HuH-7.5 (cell line): Measurements from ENCODE around the gene ETNK2.
A peak's percentile ranks its signal among the peaks of the same experiment; 100 is the strongest.
"Not testable (repeated sequence)": the region's sequence is repeated elsewhere in the genome, so short reads cannot be mapped to it uniquely, and the experiment has no call there.

Experiments
- DNase-seq: peaks from one replicate; pipeline ENCODE4 v3.0.0; 2011; ENCODE audit warnings: low spot score

Gene ETNK2

DNA sequence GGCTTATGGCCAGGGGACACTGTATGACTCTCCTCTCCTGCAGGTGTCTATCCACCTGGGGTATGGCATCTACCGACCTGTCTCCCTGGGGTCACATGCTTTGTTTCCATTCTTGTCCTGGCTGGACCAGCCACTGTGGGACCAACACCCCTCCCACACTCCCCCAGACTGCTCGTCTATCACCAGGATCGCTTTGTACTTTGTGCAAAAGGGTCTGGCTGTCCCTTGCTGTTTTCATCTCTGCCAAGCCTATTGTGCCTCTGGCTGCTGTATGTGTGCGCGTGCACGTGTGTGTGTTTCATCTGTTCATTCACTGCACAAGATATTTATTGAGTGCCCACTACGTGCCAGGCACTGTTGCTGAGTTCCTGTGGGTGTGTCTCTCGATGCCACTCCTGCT lies 25.5 kb downstream of the ETNK2 start:
- DNase-seq, result no peak

DNA sequence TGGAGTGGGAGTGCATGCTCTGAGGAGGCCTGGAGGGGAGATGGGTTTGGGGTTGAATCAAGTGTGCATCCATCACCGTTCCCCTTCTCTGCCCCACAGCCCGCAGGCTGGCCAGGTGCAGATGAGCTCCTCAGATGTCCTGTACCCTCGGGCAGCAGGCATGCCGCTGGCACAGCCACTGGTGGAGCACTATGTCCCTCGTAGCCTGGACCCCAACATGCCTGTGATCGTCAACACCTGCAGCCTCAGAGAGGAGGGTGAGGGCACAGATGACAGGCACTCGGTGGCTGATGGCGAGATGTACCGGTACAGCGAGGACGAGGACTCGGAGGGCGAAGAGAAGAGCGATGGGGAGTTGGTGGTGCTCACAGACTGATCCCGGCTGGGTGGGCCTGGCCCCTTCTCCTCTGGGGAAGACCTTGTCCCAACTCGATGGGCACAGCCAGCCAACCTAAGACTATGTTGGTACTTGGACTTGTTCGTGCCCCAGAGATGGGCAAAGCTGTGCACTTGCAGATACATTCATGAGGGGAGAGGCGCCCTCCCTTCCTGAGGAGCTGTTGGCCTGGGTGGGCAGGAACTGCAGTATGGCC lies 26.0 kb downstream of the ETNK2 start:
- DNase-seq, result no peak

DNA sequence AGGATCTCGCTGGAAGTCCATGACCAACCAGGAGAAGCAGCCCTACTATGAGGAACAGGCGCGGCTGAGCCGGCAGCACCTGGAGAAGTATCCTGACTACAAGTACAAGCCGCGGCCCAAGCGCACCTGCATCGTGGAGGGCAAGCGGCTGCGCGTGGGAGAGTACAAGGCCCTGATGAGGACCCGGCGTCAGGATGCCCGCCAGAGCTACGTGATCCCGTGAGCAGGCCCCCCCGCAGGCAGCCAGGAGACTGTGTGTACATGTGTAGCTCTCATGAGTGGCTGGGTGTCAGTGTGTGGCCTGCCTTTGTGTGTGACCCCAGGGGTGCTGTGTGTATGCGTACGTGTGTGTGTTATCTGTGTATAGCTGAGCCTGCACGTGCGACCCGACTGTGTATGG lies 27.2 kb downstream of the ETNK2 start:
- no peak for DNase-seq

DNA sequence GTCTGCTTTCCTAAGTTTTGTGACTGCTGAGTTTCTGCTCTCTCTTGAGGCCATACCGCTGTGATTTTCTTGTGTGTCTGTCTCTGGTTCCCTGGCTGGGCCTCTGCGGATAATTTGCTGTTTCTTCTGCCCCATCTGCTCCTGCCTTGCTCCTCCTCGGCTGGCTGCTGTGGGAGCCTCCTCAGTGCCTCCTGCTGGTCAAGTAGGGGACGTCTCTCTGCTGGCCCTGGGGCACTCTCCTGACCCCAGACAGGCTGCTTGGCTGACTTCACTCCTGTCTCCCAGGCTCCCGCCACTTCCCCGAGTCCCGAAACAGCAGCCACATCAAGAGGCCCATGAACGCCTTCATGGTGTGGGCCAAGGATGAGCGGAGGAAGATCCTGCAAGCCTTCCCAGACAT lies 28.5 kb downstream of the ETNK2 start:
- peak; percentile 67 for DNase-seq

DNA sequence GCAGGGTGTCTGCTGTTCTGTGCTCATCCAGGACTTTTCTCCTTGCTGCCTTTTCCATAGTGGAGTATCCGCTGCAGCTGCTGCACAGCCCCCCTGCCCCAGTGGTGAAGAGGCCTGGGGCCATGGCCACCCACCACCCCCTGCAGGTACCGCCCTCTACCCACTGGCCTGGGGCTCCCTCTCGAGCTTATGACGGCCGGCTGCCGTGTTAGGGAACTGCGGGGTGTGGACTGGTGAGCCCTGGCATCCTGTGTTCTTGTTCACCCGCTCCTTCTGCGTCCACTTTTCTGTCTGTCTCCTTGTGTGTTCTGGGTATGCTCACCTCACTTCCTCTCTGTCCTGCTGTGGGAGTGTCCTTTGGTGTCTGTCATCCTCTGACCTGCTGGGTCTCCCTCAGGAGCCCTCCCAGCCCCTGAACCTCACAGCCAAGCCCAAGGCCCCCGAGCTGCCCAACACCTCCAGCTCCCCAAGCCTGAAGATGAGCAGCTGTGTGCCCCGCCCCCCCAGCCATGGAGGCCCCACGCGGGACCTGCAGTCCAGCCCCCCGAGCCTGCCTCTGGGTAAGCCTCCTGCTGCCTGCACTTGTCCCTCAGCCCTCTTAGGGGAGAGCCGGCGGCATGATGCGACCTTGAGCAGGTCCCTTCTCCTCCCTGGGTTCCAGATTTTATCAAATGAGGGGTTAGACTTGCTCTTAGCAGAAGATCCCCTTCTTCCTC lies 29.8 kb downstream of the ETNK2 start:
- DNase-seq, result no peak

DNA sequence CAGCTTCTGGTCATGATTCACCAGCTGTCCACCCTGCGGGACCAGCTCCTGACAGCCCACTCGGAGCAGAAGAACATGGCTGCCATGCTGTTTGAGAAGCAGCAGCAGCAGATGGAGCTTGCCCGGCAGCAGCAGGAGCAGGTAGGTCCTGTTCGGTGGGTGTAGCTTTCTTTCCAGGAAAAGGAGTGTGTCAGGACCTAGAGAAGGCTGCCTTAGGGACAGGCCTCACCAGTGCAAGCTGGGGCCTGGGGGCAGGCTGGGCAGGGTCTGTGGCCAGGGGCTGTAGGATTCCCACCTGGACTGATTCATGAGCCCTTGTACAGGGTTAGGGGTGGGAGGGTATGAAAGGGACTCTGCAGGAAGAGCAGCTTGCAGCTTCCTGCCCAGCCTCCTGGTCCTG lies 35.3 kb downstream of the ETNK2 start:
- DNase-seq, result no peak

DNA sequence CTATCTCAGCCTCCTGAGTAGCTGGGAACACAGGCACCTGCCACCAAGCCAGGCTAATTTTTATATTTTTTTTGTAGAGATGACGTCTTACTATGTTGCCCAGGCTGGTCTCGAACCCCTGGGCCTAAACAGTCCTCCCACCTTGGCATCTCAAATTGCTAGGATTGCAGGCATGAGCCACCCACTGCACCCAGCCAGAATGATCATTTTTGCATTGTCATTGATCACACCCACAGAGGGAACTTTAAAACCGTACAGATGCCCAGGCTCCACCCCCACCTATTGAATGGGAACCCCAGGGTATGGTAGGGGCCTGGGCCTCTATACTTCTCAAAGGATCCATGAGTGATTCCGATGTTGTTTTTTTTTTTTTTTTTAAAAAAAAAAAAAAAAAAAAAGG lies 36.7 kb downstream of the ETNK2 start:
- no peak for DNase-seq

DNA sequence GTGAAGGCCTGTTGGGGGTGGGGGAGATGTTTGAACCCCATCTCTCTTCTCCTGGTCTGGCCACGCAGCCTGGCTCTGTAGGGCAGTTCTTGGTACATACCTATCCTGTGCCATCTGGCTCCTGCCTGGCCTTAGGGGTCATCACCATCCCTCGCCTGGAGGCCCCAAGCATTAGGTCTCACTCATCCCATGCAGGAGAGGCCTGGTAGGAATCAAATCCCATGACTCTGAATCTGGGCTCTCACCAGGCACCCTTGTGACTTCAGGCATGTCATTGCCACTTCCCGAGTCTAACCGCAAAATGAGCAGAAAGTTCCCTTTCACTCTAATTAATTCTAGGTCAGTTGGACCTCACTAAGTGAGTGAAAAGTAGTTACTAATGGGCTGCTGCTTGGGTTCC lies 37.2 kb downstream of the ETNK2 start:
- no peak for DNase-seq

DNA sequence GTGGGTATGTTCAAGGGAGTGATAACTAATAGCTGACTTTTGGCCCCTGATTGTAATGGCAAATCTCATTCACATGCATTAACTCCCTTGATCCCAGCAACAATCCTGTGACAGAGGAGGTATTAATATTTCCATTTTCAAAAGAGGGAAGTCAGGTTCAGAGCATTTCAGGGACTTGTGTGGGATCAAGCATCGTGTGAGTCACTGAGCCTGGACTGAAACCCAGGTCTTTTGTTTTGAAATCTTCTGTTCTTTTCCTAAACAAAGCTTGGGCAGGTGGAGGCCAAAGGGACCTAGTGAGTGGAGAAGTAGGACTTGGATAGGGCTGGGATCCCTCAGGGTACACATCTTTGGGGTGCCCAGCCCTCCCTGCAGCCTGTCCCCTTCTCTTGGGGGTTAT lies 37.9 kb downstream of the ETNK2 start:
- no peak for DNase-seq

DNA sequence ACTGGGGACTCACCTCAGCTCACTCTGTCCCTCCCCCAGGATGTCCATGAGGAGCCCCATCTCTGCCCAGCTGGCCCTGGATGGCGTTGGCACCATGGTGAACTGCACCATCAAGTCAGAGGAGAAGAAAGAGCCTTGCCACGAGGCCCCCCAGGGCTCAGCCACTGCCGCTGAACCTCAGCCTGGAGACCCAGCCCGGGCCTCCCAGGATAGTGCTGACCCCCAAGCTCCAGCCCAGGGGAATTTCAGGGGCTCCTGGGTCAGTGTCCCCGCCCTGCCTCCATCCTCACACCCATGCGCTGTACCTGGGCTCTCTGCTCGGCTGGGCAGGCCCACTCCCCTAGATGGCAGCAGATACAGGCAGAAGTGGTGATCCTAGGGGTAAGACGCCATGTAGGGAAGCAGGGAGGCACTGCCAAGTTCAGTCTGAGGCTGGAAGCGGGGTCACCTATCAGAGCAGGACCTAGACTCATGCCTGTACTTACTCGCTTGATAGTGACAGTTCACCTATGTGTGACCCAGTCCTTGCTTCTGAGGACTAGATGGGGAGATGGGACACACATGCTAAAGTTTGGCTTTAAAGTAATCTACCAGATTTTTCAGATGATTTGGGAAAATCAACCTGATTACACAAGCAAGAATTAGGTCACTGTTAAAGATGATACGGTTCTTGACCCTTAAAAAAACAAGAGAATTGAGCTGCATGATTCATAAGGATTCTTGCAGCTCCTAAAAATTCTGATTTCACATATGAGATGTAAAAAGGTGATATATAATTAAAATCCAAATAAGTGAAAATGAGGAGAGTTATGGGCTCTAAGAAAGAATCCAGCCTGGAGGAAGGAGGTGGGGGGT lies 38.7 kb downstream of the ETNK2 start:
- DNase-seq, result no peak

DNA sequence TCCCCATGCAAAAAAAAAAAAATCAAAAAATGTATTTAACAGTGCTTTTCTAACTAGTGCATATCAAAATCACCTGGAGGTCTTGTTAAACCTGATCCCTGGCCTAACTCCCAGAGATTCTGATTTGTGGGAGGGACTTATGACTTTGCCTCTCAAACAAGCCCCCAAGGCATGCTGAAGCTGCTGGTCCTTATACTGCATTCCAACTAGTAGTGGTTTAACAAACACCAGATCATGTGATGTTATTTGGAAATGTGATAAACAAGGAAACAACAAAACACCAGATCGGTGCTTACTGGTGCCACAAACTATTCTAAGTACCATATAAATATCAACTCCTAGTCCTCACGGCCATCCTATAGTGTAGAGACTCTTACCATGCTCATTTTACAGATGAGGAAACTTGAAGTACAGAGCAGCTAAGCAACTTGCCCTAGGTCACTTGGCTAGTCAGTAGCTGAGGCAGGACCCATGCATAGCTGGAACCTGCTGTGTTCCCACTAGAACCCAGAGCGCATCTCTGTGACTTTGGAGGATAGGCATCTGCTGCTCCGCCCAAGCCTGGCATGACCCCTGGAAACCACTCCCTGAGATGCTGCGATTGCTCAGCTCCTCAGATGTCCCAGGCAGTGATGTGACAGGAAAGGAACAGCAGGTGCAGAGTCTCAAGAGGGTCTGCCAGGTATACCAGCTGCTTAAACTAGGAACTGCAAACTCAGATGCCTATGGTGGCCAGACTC lies 40.8 kb downstream of the ETNK2 start:
- DNase-seq, result no peak

DNA sequence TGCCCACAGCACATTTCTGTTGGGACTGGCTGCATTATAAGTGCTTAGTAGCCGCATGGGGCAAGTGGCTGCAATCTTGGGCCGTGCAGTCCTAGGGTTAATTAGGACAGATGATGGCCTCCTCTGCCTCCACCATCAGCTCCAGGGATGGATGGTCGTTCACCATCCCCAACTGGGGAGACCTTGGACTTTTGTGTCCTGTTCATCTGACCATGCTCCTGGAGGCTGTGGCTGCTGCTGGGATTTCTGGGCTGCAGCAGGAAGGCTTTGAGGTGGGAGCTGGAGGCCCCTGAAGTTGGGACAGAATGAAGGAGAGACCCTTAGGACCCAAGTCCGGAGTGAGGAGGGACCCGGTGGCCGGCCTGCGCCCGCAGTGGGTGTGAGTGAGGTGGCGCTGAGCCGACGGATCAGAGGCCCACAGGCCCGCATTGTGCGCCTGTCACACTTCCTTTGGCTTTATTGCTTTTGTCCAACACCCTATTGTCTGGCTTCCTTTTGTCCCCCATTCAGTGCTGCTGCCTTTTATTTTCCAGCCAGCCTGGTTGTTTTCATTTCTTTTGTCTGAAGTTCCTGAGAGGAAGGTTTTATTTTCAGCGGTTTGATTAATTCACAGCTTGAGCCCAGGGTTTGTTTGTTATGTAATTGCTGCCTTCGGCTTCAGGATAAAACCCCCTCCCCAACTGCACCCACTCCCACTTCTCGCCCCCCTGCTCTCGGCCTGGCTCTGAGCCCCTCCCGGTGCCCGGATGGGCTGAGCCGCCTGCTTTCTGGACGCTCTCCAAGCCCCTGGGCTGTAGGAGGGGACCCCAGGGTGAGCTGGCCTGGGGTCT lies 43.3 kb downstream of the ETNK2 start:
- no peak for DNase-seq

DNA sequence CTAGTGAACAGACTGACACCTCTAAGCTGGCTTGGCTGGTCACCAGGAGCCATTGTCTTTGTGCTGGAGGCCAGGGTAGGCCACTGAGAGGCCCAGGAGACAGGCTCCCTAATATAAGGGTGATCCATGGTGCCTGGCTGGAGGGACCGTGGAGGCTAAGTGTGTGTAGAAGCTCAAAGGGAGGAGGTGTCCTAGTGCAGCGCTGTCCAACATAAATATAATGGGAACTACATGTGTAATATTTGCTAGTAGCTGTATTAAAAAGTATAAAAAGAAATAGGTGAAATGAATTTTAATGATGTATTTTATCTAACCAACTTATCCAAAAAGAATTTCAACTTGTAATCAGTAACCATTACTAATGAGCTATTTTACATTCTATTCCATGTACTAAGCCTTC lies 44.0 kb downstream of the ETNK2 start:
- no peak for DNase-seq

DNA sequence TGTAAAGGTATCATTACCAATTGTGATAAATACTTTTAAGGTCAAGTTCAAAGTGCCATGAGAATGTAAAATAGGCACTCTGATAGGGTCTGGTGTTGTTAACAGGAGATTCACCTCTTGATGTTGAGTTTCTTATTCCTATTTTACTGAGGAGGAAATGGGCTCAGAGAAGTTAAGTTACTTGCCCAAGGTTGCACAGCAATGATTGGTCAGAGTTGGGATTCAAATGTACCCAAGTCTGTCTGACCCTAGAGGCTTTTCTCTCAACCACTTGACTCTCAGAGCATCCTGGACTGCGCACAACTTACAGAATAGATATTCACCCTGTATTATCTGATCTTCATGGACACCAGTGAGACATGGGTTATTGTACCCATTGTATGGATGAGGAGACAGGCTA lies 45.0 kb downstream of the ETNK2 start:
- no peak for DNase-seq

DNA sequence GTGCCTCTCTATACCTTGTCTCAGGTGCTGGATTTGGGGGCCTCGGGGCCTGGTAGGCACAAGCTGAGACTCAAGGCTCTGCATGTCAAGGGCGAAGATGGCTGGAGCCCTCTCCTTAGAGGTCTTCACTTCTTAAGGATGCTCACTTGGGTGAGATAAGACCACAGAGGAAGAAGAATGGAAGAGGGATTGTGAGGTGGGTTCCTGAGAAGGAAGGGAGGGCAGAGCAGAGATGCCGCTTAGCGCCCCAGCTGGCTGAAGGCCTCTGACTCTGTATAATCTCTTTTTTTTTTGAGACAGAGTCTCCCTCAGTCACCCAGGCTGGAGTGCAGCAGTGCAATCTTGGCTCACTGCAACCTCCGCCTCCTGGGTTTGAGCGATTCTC lies 46.7 kb downstream of the ETNK2 start:
- no peak for DNase-seq

DNA sequence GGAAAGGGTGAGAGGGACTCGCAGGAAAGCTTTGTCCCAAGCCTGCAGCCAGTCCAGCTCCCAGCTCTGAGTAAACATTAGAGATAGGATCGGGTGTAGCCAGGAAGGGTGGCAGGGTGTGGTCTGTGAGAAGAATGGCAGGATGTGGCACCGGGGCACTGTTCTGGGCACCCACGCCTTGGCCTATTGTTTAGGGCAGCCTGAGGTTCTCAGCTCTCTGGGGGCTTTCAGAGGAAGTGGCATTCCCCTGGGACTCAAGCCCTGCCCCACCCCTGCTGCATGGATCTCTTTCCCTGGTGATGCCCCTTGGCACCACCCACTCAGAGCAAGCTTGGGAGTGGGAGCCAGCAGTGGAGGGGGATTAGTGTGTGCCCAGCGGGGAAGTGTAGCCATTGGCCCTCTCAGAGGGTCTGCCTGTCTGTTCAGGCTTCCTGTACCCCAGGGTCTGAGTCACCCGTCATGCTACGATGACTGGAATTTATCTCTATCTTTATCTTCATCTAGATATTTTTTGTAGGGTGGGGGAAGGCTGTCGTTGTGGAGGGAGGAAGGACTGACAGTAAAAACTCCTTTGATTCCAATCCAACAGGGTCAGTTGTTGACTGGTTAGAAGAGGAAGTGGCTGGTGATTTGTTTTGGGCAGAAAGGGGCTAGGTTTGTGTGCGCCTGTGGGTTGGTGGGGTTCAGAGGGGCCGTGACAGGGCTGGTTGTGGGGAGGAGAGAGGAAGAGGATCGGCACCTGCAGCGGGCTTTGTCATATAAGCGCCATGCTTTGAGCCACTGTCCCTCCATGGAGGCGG lies 47.3 kb downstream of the ETNK2 start:
- DNase-seq, result peak; percentile 70

DNA sequence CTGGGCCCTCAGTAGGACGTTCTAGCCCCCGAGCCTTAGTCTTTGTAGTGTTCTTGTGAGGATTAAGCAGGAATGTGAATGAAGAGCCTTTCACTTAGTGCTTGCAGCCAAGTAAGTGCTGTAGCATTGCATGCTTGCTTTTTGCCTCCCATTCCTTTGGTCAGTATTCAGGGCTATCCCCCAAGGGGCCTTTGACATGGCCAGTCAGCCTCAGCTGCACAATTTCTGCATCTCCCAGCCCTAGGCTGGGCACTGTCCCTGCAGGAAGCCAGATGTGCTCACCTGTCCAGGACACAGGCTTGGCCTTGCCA lies 48.5 kb downstream of the ETNK2 start:
- no peak for DNase-seq

DNA sequence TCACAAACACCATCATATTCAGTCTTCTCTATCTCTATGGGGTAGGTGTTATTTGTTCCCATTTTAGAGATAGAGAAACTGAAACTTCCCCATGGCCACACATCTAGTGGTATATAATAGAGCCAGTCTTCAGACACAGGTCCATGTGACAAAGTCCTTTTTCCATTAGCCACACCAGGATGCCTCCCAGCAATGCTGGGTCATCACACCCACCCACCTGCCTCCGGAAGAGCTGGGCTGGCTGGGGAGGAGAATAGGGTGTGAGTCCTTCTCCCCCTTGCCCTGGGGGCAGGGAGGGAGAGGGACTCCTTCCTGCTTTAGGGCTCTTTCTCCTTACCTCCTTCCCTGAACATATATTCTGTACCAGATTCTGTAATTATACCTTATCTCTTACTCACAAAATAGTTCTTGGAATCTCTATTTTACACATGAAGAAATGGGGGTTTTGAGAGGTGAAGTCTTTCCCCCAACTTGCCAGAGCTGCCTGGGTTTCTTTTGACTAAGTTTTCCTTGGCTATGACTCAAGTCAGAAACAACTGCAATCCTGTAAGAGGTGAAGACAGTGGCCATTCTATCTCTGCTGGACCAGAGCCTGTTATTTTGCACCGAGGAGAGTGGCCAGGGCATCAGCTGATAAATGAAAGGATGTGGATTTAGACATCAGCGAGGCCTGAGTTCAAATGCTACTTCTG lies 49.0 kb downstream of the ETNK2 start:
- DNase-seq, result peak; percentile 47

DNA sequence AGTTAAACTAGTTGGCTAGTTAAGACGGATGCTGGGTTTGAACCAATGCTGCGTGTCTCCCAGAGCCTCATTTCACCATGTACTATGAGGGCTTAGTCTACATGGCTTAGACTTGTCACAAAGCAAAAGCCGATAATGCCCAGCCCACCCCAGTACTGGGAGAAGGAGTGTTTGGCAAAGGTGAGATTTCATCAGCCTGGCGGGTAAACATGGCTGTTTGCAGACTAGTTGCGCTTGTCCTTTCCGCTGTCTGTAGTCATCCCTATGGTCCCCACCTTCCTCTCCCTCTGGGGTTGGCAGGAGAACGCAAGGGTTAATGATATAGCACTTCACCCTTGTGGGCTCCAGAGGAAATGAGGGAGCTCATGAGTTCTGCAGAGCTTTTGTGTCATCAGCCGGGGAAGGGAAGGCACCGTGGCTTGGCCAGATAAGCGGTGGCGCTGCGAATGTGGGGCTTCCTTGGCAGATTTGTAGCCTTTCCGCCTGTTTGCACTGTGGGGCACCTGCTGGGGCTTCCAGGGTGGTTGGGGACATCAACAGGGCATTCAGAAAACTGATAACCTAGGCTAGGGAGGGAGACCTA lies 49.7 kb downstream of the ETNK2 start:
- DNase-seq, result peak; percentile 52

DNA sequence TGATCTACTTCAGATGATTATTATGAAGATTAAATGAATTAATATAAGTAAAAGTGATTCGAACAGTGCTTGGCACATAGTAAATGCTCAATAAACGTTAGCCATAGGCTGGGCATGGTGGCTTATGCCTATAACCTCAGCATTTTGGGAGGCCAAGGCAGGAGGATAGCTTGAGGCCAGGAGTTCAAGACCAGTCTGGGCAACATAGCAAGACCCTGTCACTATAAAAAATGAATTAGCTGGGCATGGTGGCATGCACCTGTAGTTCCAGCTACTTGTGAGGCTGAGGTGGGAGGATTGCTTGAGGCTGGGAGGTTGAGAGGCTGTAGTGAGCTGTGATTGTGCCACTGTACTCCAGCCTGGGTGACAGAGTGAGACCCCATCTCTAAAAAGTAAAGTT lies 52.1 kb downstream of the ETNK2 start:
- not testable (repeated sequence) for DNase-seq
